Measurements from ENCODE around the gene KIAA2012.

The KIAA2012 gene

GRCh38 chr2:202037086-202037485 lies 36.0 kb upstream of the KIAA2012 start:
- H3K9ac ChIP-seq, result no peak overlapping the region
- H3K4me1 ChIP-seq, result peaks cover 4% of the 10 kb centered on the region
- no peak overlapping the region for H3K4me2 ChIP-seq (ENCODE audit: low read length)
- no peak overlapping the region for H2AFZ ChIP-seq
- H3K79me2 ChIP-seq, result no peaks in the 10 kb centered on the region
- TF ChIP-seq CTCF (IDR thresholded peaks at IDR 0.05), result no peak
- no peak overlapping the region for H3K27ac ChIP-seq
- no peaks in the 10 kb centered on the region for H3K9me3 ChIP-seq (ENCODE audit: control insufficient read depth, low read length)
- H3K27me3 ChIP-seq (ENCODE audit: control insufficient read depth, insufficient read depth, low read length), result no peaks in the 10 kb centered on the region
- H3K36me3 ChIP-seq (ENCODE audit: control insufficient read depth, insufficient read depth, low read length), result no peaks in the 10 kb centered on the region
- H3K4me3 ChIP-seq (ENCODE audit: low read depth, low read length), result no peak overlapping the region

DNA sequence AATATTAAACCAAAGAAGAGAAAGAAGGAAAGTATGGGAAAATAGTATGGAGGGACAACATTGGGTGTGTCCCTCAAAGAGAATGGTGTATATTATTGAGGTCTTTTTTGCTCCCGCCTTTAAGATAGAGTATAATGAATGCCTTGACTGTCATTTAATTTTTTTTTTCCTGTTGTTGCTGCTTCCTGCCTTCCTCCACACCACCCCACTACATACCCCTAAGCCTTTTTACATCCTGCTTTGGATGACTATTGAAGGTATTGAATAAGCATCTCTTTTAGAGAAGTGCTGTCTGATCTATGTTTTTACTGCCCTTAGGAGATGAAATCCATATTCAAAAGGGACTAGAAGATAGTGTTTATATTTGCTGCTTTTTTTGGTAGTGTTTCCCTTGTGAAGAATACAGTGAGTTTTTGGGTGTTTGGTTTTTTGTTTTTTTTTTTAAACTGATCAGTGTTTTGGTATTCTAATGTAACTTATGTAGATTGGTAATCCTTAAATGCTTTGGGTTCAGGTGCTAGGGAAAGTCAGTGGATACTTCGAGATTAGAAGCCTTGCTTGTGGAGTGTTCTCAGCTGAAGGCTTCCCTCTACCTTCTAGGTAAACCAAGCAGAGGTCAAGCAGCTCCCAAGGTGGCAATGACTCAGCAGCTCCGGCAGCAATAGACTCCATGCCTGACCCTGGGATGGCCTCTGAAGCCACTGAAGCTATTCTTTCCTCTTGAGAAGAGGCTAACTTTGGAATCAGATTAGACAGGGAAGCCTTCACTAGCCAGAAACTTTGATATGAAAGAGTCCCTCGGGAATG lies 34.4 kb upstream of the KIAA2012 start:
- Histone ChIP-seq H3K27ac (no peak overlapping the region), H3K9ac (no peak overlapping the region)
- TF ChIP-seq CTCF (IDR thresholded peaks at IDR 0.05), result no peak

DNA sequence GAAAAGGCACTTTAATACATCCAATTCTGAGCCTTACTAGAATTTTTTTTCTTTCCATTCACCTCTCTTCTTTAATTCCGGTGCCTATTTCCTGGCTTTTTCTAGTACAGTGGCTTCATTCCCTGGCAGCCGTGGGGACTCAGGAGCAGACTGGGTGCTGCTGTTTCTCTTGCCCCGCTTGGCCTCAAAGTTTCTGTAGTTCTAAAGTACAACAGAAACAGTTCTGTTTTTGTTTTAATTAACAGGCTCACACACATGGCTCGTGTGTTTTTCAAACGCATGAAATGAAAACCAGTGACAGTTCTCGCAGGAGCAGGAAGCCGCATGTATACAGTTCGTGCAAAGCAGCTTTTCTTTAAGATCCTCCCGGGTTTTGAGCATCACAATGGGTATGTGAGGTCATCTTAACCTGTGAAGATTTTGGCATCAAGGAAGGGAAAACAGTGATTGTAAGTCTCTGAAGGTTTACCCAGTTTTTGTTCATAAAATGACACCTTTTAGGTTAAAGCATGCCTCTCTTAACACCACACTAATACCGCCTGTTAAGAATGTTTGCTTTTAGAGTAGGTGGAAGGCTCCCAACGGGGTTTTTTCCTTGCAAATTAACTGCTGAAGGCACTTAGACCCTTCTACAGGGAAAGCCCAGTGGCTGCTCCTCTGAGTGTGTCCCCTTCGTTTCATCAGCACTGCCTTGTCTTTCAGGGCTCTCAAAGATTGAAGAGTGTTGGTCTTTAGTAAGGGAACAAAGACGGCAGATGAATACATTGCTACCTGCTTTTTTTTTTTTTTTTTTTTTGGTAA lies 33.6 kb upstream of the KIAA2012 start:
- Histone ChIP-seq H3K4me2 (ENCODE audit: low read length) (no peak overlapping the region), H3K4me3 (ENCODE audit: low read depth, low read length) (no peak overlapping the region), H3K9ac (no peak overlapping the region), H3K36me3 (ENCODE audit: control insufficient read depth, insufficient read depth, low read length) (no peaks in the 10 kb centered on the region), H3K4me1 (peaks cover 4% of the 10 kb centered on the region), H3K27me3 (ENCODE audit: control insufficient read depth, insufficient read depth, low read length) (no peaks in the 10 kb centered on the region), H3K9me3 (ENCODE audit: control insufficient read depth, low read length) (no peaks in the 10 kb centered on the region), H3K27ac (no peak overlapping the region), H3K79me2 (no peaks in the 10 kb centered on the region), H2AFZ (no peak overlapping the region)
- TF ChIP-seq CTCF (IDR thresholded peaks at IDR 0.05), result no peak

More for the DNA sequence above, 34.4 kb upstream of the KIAA2012 start:
- no peak overlapping the region for H2AFZ ChIP-seq
- peaks cover 4% of the 10 kb centered on the region for H3K4me1 ChIP-seq
- H3K4me3 ChIP-seq (ENCODE audit: low read depth, low read length), result no peak overlapping the region
- no peaks in the 10 kb centered on the region for H3K36me3 ChIP-seq (ENCODE audit: control insufficient read depth, insufficient read depth, low read length)
- H3K79me2 ChIP-seq, result no peaks in the 10 kb centered on the region
- H3K9me3 ChIP-seq (ENCODE audit: control insufficient read depth, low read length), result no peaks in the 10 kb centered on the region
- H3K27me3 ChIP-seq (ENCODE audit: control insufficient read depth, insufficient read depth, low read length), result no peaks in the 10 kb centered on the region
- H3K4me2 ChIP-seq (ENCODE audit: low read length), result no peak overlapping the region

- peaks cover 2% of the 10 kb centered on the region for H3K4me1 ChIP-seq
- H3K27me3 ChIP-seq (ENCODE audit: control insufficient read depth, insufficient read depth, low read length), result no peaks in the 10 kb centered on the region
- H3K4me3 ChIP-seq (ENCODE audit: low read depth, low read length), result no peak overlapping the region
- H2AFZ ChIP-seq, result no peak overlapping the region
- no peak overlapping the region for H3K9ac ChIP-seq
- no peaks in the 10 kb centered on the region for H3K36me3 ChIP-seq (ENCODE audit: control insufficient read depth, insufficient read depth, low read length)
- H3K4me2 ChIP-seq (ENCODE audit: low read length), result no peak overlapping the region
- H3K27ac ChIP-seq, result no peak overlapping the region
- no peaks in the 10 kb centered on the region for H3K79me2 ChIP-seq
- TF ChIP-seq CTCF (IDR thresholded peaks at IDR 0.05), result no peak
- H3K9me3 ChIP-seq (ENCODE audit: control insufficient read depth, low read length), result no peaks in the 10 kb centered on the region
Measured at GRCh38 chr2:202040079-202040844, 32.8 kb upstream of the KIAA2012 start.
